GM21576 (cell line): ENCODE measurements around the gene MDFI.

ENCODE experiments used
- ATAC-seq: cut with Tn5 transposase; IDR thresholded peaks from one replicate; pipeline ENCODE4 v1.9.1; 2021; ENCODE audit warnings: mild to moderate bottlenecking, moderate library complexity; ENCODE audit not compliant: unreplicated experiment

The MDFI gene, protein sequence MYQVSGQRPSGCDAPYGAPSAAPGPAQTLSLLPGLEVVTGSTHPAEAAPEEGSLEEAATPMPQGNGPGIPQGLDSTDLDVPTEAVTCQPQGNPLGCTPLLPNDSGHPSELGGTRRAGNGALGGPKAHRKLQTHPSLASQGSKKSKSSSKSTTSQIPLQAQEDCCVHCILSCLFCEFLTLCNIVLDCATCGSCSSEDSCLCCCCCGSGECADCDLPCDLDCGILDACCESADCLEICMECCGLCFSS

DNA sequence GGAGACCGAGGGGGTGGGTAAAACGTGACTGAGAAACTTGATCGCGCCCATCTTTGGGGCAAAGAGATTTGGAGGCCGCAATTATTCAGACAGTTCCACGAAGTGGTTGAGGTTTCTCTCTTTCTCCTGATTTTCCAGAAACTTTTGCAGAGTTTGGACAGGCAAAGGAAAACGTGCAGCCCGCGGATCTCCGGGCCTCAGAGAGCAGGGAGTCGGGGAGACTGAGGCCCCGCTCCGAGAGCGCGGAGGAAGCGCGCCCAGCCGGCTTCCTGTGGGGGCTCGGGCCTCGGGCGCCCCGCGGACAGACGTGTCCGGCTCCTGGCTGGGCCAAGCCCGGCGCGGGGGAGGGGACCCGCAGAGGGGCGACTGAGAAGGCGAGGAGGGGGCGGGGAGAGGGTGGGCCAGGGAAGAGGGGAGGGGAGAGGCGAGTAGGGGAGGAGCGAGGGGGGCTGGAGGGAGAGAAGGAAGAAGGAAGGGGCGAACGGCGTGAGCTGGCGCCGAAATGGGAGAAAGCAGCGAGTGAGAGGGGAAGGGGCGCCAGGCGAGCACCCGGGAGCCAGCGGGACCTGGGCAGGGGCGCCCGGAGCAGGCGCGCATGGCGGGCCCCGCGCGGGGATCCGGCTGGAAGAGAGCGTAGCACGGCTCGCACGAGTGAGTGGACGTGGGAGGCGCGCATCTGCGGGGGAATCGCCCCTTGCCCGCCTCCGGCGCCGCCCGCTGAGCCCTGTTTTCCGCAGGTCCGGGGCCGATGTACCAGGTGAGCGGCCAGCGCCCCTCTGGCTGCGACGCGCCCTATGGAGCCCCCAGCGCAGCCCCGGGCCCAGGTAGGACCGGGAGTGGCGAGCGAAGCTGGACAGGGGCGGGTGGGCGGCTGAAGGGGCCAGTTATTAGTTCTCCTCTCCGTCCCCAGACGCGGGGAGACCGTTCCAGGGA is at the start of gene MDFI:
Gene MDFI (plus strand): TSS at position 467 of the 933 bp plus-strand sequence. CDS start 282 bp downstream, at position 749.
- no peak for ATAC-seq

DNA sequence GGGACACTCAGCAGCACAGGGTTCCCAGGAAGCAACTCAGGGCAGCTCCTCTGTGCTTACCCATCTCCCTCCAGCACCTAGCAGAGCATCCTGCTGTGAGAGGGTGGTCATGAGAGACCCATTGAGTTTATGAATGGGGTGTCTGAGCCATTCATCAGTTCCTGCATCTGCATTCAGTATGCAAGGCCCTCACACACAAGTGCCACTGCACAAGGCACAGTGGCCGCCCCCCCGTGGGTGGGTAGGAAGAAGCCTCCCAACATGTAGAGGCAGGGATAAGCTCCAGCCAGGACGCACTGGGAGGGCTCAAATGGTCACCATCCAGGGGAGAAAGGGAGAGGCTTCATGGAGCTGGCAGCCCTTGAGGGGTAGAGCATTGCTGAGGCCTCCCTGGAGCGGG is 49.0 kb upstream of the MDFI start:
- ATAC-seq, result no peak

DNA sequence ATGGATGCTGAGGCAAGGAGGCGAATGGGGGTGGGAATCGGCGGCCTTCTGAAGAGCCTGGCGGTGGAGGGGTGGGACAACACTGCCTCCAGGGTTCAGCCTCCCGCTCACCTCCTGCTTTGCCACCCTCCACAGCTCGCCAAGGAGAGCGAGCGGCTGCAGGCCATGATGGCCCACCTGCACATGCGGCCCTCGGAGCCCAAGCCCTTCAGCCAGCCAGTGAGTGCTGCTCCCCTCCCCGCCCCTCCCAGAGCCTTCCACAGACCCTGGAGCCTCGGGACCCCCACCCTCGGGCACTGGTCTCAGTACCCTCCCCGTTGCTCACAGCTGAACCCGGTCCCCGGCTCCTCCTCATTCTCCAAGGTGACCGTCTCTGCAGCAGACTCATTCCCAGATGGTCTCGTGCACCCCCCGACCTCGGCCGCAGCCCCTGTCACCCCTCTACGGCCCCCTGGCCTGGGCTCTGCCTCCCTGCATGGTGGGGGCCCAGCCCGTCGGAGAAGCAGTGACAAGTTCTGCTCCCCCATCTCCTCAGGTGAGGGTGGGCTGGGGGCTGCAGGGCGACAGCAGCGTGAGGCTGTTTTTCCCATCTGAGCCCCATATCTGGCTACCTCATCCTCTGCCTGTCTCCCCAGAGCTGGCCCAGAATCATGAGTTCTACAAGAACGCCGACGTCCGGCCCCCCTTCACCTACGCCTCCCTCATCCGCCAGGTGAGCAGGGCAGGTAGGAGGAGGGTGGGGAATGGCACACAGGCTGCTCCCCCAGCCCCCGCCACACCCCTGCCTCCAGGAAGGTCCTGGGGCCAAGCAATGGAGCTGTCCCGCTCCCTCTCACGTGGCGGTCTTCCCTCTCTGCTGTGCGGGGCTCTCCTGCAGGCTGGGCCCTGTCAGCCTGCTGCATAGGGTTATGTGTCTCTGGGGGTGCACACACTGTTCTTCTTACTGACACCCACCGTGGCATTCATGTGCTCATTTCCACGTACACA is 48.3 kb upstream of the MDFI start:
- no peak for ATAC-seq

DNA sequence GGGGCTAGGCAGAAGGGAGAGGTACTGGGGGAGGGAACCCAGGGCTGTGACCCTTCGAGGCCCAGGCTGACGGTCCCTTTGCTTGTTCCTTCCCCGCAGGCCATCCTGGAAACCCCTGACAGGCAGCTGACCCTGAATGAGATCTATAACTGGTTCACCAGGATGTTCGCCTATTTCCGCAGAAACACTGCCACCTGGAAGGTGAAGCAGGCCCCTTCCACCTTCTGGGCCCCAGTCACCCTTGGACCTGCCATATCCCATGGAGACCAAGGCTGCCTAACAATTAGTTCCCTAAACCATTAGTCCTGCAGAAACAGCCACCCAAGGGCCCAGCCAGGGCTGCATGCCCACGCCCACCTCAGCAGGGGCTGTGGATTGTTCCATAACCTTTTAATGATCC is 47.1 kb upstream of the MDFI start:
- no peak for ATAC-seq

DNA sequence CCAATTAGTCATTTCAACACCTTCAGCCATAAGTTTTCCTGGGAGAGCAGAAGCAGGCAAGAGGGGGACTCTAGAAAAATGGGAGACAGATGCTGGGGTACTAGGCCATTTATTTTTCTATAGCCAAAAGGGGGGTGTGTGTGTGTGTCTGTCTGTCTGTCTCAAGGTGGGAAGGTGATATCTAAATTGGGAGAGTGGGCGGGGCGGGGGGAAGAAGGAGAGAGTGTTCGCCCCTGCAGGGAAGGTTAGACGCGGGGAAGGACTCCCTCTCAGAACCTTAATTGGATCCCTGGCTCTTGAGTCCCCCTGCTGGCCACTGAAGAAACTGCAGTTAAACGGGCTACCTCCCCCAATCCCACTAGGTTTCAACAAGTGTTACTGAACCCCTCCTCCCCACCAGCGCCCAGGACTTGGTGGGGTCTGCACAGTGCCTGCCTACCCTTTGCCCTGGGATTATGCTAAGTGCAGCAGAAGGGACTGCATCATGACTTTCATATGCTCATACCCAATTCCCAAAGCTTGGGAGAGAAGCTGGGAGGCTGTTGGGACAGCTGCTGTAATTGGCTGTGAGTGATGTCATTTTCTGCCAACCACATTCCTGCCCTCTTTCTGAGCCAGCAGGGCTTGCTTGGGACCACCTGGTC is 46.3 kb upstream of the MDFI start:
- no peak for ATAC-seq

DNA sequence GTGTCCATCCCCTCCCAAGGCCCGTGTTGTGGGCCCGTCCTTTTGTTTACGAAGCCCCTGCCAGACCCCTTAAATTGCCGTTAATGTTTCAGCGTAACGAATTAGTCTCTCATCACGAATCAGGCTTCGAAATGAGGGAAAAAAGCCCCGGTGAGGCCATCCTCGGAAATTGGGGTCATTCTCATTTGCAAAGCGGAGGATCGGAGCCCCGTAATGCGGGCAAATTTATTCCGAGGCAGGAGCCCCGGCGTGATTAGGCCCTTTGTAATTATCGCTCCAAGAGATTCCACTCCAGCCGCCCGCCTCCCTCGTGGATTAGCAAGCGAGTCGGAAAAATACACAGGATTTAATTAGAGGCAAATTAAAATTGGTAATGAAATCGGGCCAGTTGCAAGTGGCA is 44.9 kb upstream of the MDFI start:
- no peak for ATAC-seq

DNA sequence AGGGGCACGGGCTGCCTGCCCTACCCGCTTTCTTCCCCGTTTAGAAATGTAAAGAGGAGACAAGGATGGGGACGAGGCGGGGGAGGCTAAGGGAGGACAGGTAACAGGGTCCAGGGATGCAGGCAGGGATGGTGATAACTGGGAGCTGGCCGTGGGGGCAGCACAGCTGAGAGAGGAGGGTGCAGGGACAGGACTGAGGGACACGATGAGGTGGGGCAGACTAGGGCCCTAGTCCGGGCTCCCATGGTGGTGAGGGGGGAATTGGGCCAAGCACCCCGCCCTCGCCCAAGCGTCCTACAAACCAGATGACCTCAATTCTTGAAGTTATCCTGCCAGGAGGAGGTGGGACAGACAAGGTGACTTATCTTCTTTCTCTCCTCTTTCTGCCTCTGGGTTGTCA is 44.4 kb upstream of the MDFI start:
- no peak for ATAC-seq

DNA sequence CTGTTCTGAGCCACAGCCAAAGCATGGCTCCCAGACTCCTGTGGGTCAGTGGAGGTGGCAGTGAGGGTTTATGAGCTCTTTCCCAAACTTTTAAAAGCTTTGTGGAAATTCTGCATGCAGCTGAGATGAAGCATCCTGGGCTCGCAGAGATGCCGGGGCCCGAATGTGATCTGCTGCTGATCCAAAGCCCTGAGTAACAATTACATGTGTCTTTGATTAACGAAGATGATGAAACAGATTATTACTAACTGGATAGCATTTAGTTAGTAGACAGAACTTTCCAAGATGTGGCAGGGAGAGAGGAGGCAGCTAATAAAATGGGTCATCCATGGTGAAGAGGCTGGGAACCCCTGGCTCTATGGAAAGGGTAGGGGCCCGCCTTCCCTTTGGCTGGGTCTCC is 43.9 kb upstream of the MDFI start:
- ATAC-seq, result no peak

DNA sequence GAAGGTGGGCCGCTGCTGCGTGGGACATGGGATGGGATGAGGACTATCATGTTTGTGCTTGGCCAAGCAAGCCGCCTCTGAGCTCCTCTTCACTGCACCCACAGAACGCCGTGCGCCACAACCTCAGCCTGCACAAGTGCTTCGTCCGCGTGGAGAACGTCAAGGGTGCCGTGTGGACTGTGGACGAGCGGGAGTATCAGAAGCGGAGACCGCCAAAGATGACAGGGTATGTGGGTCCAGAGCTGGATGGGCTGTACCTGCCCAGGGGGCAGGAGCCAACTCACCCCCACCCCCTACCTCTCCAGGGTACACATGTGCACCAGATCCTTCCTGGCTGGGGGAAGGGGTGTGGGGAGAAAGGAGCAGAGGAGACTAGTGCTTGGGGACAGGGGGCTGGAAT is 43.5 kb upstream of the MDFI start:
- no peak for ATAC-seq

DNA sequence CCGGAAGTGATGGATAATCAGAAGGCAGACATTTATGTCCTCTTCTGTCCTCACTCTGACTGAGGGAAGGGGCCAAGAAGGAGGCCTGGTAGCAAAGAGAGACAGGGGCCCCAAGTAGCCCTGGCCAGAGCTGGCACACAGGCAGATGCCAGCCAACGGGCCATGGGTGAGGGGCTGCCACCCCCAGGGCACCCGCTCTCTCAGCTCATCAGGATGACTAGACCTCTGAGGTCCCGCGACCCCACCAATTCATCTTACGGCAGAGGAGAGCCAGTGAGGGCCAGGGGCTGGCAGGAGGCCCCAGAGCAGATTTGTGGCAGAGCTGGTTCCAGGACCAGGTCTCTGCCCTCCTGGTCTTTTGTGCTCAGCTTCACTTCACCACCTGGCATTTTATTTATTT is 43.1 kb upstream of the MDFI start:
- ATAC-seq, result no peak

DNA sequence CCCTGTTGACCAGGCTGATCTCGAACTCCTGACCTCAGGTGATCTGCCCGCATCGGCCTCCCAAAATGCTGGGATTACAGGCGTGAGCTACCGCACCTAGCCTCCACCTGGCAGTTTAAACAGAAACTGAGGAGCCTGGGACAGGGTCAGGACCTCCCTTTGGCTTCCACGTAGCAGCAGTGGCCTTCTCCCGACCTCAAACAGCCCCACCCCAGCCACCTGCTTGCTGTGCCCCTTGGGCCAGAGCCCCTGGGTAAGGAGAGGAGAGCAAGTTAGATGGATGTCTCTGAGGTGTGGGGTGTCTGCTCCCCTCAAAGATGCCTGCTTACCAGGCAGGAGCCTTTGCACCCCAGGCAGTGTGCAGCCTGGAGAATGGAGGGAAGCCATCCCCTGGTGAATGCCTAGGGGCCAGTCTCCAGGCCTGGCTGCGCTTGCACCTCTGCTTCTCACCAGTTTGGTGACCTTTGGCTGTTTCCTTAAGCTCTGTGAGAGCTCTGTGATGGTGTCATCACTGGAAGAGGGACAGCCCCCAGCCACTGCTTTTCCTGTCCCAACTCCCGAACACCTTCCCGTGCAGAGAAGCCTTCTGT is 42.1 kb upstream of the MDFI start:
- ATAC-seq, result no peak

DNA sequence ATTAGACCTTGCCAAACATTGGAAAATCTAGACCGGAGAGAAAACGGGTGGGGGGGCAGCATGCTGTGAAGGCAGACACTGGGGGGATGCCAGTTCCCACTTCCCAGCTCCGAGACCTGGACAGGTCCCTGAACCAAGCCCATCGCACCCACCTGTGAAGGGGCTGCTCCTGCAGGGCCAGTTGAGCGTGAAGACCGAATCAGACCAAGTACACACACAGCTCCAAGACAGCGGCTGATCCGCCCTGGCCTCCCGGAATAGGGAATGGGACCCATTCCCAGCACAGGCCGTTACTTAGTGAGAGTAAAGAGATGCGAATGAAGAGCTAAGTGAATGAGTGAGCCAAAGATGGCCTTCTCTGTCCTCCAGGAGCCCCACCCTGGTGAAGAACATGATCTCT is 41.5 kb upstream of the MDFI start:
- ATAC-seq, result no peak

DNA sequence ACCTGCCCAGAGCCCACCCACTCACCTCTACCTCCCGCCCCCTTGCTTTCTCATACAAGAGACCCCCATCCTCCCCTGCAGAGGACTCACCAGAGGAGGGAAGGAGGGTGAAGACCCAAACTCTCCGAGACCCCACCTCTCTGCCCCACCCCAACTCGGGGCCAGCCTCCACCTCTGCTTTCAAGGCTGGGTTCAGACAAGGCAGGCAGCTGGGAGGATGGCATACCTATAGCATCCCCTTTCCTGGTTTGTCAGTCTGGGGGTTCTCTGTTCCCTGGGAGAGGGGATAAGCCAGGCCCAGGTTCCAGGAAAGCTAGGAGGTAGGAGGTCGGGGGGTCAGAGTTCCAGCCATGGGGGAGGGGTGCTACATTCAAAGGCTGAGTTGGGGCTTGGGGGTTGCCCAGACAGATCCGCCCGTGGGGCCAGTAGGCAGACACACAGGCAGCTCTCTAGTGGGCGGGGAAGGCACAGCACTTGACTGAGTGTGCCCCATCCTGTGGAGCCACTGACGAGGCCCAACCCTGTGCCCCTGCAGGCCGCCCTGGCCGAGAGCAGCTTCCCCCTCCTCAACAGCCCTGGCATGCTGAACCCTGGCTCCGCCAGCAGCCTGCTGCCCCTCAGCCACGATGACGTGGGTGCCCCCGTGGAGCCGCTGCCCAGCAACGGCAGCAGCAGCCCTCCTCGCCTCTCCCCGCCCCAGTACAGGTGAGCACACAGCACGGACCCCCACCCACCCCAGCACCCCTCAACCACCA is 40.8 kb upstream of the MDFI start:
- no peak for ATAC-seq

DNA sequence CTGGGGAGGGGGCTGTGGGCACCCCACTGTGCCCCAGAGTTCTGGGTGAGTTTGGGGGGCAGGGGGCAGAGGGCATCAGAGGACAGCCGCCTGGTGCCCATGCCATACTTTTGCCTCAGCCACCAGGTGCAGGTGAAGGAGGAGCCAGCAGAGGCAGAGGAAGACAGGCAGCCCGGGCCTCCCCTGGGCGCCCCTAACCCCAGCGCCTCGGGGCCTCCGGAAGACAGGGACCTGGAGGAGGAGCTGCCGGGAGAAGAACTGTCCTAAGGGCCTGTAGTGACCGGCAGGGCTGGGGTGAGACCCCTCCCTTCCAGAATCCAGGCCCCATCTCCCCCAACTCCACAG is 39.6 kb upstream of the MDFI start:
- ATAC-seq, result no peak

DNA sequence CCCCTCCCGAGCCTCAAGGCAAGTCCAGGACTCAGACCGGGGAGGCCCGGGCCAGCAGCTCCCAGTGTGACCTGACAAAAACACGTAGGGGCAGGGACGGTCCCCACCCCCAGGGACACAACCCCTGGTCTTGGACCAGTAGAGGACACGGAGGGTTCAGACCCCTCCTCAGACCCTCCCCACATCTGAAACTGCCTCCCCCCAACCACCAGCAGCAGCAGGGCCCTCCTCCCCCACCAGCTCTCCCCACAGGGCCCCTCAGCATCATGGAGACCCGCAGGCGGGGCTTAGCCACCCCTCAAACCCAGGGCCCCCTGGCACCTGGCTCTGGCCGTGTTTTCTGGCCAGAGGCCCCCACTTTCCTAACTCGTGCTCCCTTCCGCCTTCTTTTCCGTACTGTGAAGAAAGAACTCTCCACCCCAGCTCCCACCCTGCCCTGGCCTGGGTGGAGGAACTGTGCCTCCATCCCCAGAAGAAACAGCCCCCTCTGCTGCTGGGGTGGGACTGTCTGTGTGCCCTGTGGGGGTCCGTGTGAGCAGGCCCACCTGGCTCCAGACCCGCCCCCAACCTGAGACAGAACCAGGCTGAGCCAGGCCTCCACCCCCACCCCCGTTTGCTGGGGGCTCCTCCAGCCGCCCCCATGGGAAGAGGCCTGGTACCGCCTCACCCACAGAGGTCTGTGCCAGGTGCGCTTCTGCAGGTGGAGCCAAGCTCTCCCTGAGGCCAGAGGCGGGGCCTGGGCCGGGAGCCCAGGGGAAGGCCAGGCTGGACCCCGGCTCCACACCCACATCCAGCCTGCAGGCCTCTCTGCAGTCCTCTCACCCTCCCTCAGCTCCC is 39.0 kb upstream of the MDFI start:
- no peak for ATAC-seq

DNA sequence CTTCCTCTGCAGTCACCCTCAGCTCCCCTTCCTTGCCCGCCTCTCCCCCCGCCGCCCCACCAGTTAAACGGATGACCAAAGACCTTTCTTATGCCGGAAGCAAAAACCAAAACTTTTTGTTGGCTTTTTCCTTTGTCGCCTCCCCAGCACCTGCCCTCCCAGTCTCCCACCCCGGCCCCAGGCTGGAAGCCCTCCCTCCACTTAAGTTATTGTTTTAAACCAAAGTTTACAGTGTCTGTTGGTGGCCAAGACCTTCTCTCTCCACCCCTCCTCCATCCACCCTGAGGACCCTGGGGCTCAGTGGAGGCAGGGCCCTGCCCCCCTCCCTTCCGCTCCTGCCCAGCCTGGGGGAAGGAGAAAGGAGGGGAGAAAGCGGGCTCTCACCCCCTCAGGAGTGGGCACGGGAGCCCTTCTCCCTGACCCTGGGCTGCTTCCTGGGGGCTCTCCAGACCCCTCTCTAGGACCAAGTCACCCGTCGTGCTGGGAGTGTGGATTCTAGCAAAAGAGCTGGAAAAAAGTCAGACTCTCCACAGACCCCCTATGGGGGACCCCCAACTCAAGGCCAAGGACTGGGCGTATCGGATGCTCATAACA is 38.3 kb upstream of the MDFI start:
- ATAC-seq, result no peak

DNA sequence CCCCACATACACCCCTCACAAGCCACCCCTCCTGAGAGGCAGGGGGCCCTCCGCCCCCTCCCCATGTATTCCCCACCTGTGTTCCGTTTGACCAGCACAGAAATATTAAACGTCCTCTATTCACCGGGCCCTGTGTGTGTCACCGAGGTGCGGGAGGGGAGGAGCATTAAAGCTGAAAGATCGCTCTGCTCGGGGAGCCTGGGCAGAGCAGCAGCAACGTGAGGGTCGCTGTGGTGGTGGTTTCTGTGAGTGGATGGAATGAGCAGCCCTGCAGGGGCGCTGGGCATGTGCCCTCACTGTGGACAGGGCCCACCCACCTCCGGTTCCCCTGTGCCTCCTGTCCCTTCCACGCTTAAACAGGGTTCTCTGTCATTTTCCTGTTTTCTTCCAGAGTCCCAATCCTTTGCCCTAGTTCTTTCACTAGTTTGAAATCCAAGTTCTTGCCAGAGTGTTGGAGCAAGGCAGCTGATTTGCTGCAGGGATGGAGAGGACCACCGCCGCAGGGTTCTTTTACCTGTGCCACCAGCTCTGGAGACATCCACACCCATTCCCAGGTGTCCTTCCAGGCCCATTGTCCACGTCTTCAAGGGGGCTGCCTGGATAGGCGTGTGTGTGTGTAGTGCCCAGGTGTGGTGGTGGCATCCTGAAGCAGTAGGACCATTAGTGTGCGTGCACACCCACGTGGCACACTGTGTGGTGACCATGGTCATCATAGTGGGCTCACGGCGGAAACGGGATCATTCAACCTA is 37.6 kb upstream of the MDFI start:
- ATAC-seq, result no peak

DNA sequence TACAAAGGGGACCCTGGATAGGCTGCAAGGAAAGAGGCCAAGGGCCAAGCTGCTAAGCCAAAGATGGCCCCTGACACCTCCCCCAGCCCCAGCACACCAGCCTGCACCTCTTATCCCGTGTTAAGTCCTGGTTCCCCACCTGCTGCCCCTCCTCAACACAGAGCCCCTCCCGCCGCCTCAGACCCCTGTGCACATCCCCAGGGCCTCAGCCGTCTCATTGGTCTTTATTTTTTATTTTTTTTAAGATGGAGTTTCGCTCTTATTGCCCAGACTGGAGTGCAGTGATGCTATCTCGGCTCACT is 37.1 kb upstream of the MDFI start:
- ATAC-seq, result no peak
